ENCODE results near the gene ZC3H18. TPM values are rescaled to one million over a fixed set of nuclear protein-coding genes. Genes with fewer than 3 reads are reported as not detected.

ZC3H18 gene
- total RNA-seq, 1 experiment from 2014 or later, result 40.5 TPM

DNA sequence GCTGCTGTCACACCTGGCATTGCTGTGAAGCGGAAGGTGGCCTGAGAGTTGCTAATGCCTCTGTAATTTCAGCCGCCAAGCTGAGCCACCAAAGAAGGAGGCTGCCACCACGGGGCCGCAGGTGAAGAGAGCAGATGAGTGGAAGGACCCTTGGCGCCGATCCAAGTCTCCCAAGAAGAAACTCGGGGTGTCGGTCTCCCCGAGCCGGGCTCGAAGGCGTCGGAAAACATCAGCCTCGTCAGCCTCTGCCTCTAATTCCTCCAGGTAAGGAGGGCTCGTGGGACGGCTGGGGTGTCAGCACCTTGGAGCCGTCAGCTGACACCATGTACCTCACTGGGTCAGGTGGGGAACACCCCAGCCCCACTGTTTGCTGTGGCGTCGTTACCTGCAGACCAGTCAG lies 51.9 kb downstream of the ZC3H18 start:
- Mint-ChIP-seq H3K4me1 (ENCODE audit: insufficient read depth, unreplicated experiment) (no peaks in the 10 kb centered on the region), H3K4me3 (ENCODE audit: unreplicated experiment) (no peak overlapping the region), H3K36me3 (ENCODE audit: insufficient read depth, unreplicated experiment) (peaks cover 37% of the 10 kb centered on the region), H3K9me3 (ENCODE audit: unreplicated experiment) (no peaks in the 10 kb centered on the region), H3K27me3 (ENCODE audit: insufficient read depth, unreplicated experiment) (no peaks in the 10 kb centered on the region), H3K27ac (ENCODE audit: low read depth, unreplicated experiment) (no peak overlapping the region)
- no peak for DNase-seq (ENCODE audit: unreplicated experiment)
- TF ChIP-seq, protein P1, sequence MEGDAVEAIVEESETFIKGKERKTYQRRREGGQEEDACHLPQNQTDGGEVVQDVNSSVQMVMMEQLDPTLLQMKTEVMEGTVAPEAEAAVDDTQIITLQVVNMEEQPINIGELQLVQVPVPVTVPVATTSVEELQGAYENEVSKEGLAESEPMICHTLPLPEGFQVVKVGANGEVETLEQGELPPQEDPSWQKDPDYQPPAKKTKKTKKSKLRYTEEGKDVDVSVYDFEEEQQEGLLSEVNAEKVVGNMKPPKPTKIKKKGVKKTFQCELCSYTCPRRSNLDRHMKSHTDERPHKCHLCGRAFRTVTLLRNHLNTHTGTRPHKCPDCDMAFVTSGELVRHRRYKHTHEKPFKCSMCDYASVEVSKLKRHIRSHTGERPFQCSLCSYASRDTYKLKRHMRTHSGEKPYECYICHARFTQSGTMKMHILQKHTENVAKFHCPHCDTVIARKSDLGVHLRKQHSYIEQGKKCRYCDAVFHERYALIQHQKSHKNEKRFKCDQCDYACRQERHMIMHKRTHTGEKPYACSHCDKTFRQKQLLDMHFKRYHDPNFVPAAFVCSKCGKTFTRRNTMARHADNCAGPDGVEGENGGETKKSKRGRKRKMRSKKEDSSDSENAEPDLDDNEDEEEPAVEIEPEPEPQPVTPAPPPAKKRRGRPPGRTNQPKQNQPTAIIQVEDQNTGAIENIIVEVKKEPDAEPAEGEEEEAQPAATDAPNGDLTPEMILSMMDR (IDR thresholded peaks at IDR 0.05; ENCODE audit: unreplicated experiment), result no peak
- BruUV-seq (replicated peaks), result no TSS peak
- ChIA-PET POLR2A (no interaction called here), CTCF (no interaction called here)
- intact Hi-C loops (cut with micrococcal nuclease), result no loop called here

DNA sequence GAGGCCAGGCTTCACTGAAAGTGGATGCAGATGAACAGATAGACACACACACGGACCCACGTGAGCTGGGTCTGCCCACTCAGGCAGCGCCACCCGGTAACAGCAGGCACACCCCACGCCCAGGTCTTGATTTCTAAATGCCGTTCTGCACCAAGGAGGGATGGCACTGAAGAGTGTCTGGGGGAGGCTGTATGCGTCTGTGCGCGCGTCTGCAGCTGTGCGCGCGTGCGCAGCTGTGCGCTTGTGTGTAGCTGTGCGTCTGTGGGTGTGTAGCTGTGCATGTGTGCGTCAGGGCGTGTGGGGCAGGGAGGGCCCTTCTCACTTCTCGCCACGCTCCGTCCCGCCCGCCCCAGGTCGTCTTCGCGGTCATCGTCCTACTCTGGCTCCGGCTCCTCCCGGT lies 52.7 kb downstream of the ZC3H18 start:
- H3K9me3 Mint-ChIP-seq (ENCODE audit: unreplicated experiment), result no peaks in the 10 kb centered on the region
- ChIA-PET POLR2A (no interaction called here), CTCF (interaction anchor here (0.6 kb wide), 1 partner anchor 1098 kb away, joined by 3 read pairs; no protein-coding TSS in a partner anchor)
- no peak overlapping the region for H3K27ac Mint-ChIP-seq (ENCODE audit: low read depth, unreplicated experiment)
- BruUV-seq (replicated peaks), result no TSS peak
- TF ChIP-seq, protein P1 (IDR thresholded peaks at IDR 0.05; ENCODE audit: unreplicated experiment), result no peak
- H3K4me3 Mint-ChIP-seq (ENCODE audit: unreplicated experiment), result no peak overlapping the region
- intact Hi-C loops (cut with micrococcal nuclease), result no loop called here
- no peaks in the 10 kb centered on the region for H3K27me3 Mint-ChIP-seq (ENCODE audit: insufficient read depth, unreplicated experiment)
- H3K4me1 Mint-ChIP-seq (ENCODE audit: insufficient read depth, unreplicated experiment), result no peaks in the 10 kb centered on the region
- peaks cover 43% of the 10 kb centered on the region for H3K36me3 Mint-ChIP-seq (ENCODE audit: insufficient read depth, unreplicated experiment)
- no peak for DNase-seq (ENCODE audit: unreplicated experiment)

DNA sequence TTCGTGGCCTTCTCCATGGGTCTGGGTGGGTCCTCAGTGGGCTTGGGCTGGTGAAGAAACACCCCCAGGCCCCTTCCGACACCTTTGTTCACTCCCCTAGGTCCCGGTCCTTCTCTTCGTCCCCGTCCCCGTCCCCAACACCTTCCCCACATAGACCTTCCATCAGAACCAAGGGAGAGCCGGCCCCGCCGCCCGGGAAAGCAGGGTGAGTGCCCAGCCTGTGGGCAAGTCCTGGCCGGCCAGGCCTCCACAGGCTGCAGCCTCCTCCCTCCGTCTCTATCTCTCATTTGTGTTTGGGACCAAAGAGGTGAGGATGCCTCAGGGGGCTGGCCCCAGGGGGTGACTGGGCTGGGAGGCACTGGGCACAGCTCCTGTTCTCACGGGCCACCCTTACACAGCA lies 53.7 kb downstream of the ZC3H18 start:
- no peaks in the 10 kb centered on the region for H3K4me1 Mint-ChIP-seq (ENCODE audit: insufficient read depth, unreplicated experiment)
- H3K9me3 Mint-ChIP-seq (ENCODE audit: unreplicated experiment), result no peaks in the 10 kb centered on the region
- H3K36me3 Mint-ChIP-seq (ENCODE audit: insufficient read depth, unreplicated experiment), result peaks cover 40% of the 10 kb centered on the region
- no peak overlapping the region for H3K4me3 Mint-ChIP-seq (ENCODE audit: unreplicated experiment)
- no peak overlapping the region for H3K27ac Mint-ChIP-seq (ENCODE audit: low read depth, unreplicated experiment)
- BruUV-seq (replicated peaks), result no TSS peak
- TF ChIP-seq, protein P1 (IDR thresholded peaks at IDR 0.05; ENCODE audit: unreplicated experiment), result no peak
- H3K27me3 Mint-ChIP-seq (ENCODE audit: insufficient read depth, unreplicated experiment), result no peaks in the 10 kb centered on the region
- CTCF ChIA-PET, result no interaction called here
- intact Hi-C loops (cut with micrococcal nuclease), result no loop called here
- DNase-seq (ENCODE audit: unreplicated experiment), result no peak
- POLR2A ChIA-PET, result no interaction called here

DNA sequence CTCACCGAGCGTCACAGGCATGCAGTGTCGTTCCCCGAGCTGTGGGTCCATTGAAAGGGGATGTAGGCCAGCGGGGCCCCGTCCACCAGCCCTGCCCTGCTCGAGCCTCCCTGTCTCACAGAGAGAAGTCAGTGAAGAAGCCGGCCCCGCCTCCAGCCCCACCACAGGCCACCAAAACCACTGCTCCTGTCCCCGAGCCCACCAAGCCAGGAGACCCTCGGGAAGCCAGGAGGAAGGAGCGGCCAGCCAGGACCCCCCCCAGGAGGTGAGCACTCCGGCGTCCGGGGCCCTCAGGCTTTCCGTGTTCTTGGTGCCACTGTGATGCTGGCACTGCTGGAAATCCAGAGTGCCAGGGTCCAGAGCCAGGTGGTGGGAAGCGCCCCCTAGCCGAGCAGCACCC lies 54.3 kb downstream of the ZC3H18 start:
- POLR2A ChIA-PET, result no interaction called here
- CTCF ChIA-PET, result no interaction called here
- Mint-ChIP-seq H3K27ac (ENCODE audit: low read depth, unreplicated experiment) (no peak overlapping the region), H3K4me1 (ENCODE audit: insufficient read depth, unreplicated experiment) (no peaks in the 10 kb centered on the region), H3K27me3 (ENCODE audit: insufficient read depth, unreplicated experiment) (no peaks in the 10 kb centered on the region), H3K4me3 (ENCODE audit: unreplicated experiment) (no peak overlapping the region), H3K9me3 (ENCODE audit: unreplicated experiment) (no peaks in the 10 kb centered on the region), H3K36me3 (ENCODE audit: insufficient read depth, unreplicated experiment) (peaks cover 41% of the 10 kb centered on the region)
- TF ChIP-seq, protein P1 (IDR thresholded peaks at IDR 0.05; ENCODE audit: unreplicated experiment), result no peak
- intact Hi-C loops (cut with micrococcal nuclease), result no loop called here
- no TSS peak for BruUV-seq (replicated peaks)
- no peak for DNase-seq (ENCODE audit: unreplicated experiment)

Measured in MCF 10A (cell line).